GM12878 (cell line): ENCODE results near the gene BTBD9.

Experiments used
- CTCF ChIP-seq, 3 experiments: IDR thresholded peaks in 2 of 3; conservative IDR thresholded peaks in 1 of 3; 2 replicates each; pipeline ENCODE4 v1.5.1; 2011; ENCODE audit warnings: low read depth in 3 of 3, low read length in 3 of 3, mild to moderate bottlenecking in 3 of 3, control low read depth in 2 of 3, moderate library complexity in 2 of 3, inconsistent platforms in 1 of 3, mixed read lengths in 1 of 3; ENCODE audit not compliant: control insufficient read depth in 2 of 3, insufficient read depth in 1 of 3; ENCODE audit errors: extremely low read depth in 1 of 3
- E2F4 ChIP-seq: IDR thresholded peaks from 2 replicates; pipeline ENCODE4 v1.6.1; 2012; ENCODE audit warnings: low read depth, low read length, improper control_type of control experiment
- POLR2A ChIP-seq: IDR thresholded peaks from 2 replicates; pipeline ENCODE4 v1.6.1; 2011; ENCODE audit warnings: low read depth, mild to moderate bottlenecking, low read length
- POU2F2 ChIP-seq: IDR thresholded peaks from 3 replicates; pipeline ENCODE4 v1.6.1; 2011; ENCODE audit warnings: low read depth, mild to moderate bottlenecking, low read length, borderline replicate concordance
- RAD21 ChIP-seq: IDR thresholded peaks from 2 replicates; pipeline ENCODE4 v1.6.1; 2011; ENCODE audit warnings: mild to moderate bottlenecking, low read depth, low read length, moderate library complexity; ENCODE audit not compliant: insufficient read depth
- SPI1 ChIP-seq: IDR thresholded peaks from 2 replicates; pipeline ENCODE4 v1.6.1; 2011; ENCODE audit warnings: low read depth, mild to moderate bottlenecking, low read length, moderate library complexity, borderline replicate concordance; ENCODE audit not compliant: insufficient read depth
- YY1 ChIP-seq: IDR thresholded peaks from 2 replicates; pipeline ENCODE4 v1.6.1; 2011; ENCODE audit warnings: low read depth, mild to moderate bottlenecking, low read length

- TF ChIP-seq CTCF (IDR thresholded peaks at IDR 0.05 in 2 of 3, conservative IDR thresholded peaks at IDR 0.05 in 1 of 3; ENCODE audit: control insufficient read depth in 2 of 3, extremely low read depth in 1 of 3, insufficient read depth in 1 of 3, low read depth in 3 of 3, low read length in 3 of 3): no peak
- no peak for TF ChIP-seq YY1
- no peak for TF ChIP-seq SPI1
- TF ChIP-seq POLR2A: no peak
- TF ChIP-seq E2F4: no peak
- TF ChIP-seq RAD21: no peak
- no peak for TF ChIP-seq POU2F2
Measured at GRCh38 chr6:38169221-38169976, 470.3 kb downstream of the BTBD9 start.
